AG04450 (cell line): ENCODE data around the gene HTR1D. TPM values are rescaled to one million over a fixed set of nuclear protein-coding genes. Genes with fewer than 3 reads are reported as not detected.

ENCODE experiments used
- CTCF ChIA-PET: fragments of 300-600, 350-600 bp; formaldehyde crosslinking; extraction: SDS; loops from one replicate; lab custom pipeline; 2022; ENCODE audit warnings: antibody characterized with exemption, inconsistent platforms; lab: Charles Lee
- POLR2A ChIA-PET: fragments of 350-600 bp; formaldehyde crosslinking; extraction: SDS; loops from one replicate; lab custom pipeline; 2021; ENCODE audit warnings: antibody characterized with exemption, inconsistent platforms; lab: Yijun Ruan, JAX
- DNase-seq: peaks from one replicate; pipeline ENCODE4 v3.0.0-alpha.2; 2011; ENCODE audit warnings: low read depth, low spot score
- H3K27ac ChIP-seq: one replicate; pipeline ENCODE4 v1.5.1; 2012; ENCODE audit warnings: low read depth, low read length, control low read depth
- H3K27me3 ChIP-seq: one replicate; pipeline ENCODE4 v1.6.0; 2012; ENCODE audit warnings: low read length; ENCODE audit not compliant: control insufficient read depth, insufficient read depth
- H3K4me3 ChIP-seq: 2 replicates; pipeline ENCODE4 v1.5.1; 2011; ENCODE audit warnings: mild to moderate bottlenecking, low read depth, low read length, control low read depth
- H3K9me3 ChIP-seq: 2 replicates; pipeline ENCODE4 v1.5.1; 2012; ENCODE audit warnings: low read length; ENCODE audit not compliant: control insufficient read depth, insufficient read depth
- CTCF ChIP-seq: IDR thresholded peaks from 2 replicates; pipeline ENCODE4 v1.5.1; 2011; ENCODE audit warnings: low read depth, low read length, control low read depth, inconsistent platforms
- polyA plus RNA-seq: library from polyadenylated mRNA; depleted of rRNA; stranded (reverse); fragments of >200 nt; gene quantifications from 2 replicates; pipeline ENCODE4 v1.2.3, GENCODE V29; 2011

Gene HTR1D
- polyA plus RNA-seq, 1 experiment, result 0.07 TPM

GRCh38 chr1:23251812-23252211, 34.5 kb upstream of the HTR1D start:
- Histone ChIP-seq H3K4me3 (no peak overlapping the region), H3K27me3 (no peaks in the 10 kb centered on the region), H3K27ac (no peak overlapping the region), H3K9me3 (peaks cover 2% of the 10 kb centered on the region; the same call in 1 of the 2 replicates)
- POLR2A ChIA-PET, result no interaction called here
- CTCF ChIA-PET, result no interaction called here
- no peak for TF ChIP-seq CTCF
- DNase-seq, result no peak

GRCh38 chr1:23249787-23250454, 32.6 kb upstream of the HTR1D start:
- Histone ChIP-seq H3K27ac (no peak overlapping the region), H3K27me3 (no peaks in the 10 kb centered on the region), H3K9me3 (no peaks in the 10 kb centered on the region), H3K4me3 (peak overlapping the region; percentile 36)
- ChIA-PET CTCF (interaction anchor here (0.8 kb wide), 1 partner anchor 151 kb away, joined by 3 read pairs; no protein-coding TSS in a partner anchor), POLR2A (interaction anchor here (0.7 kb wide), 1 partner anchor 55 kb away, joined by 3 read pairs; no protein-coding TSS in a partner anchor)
- no peak for TF ChIP-seq CTCF
- DNase-seq, result peak; percentile 45

- no peaks in the 10 kb centered on the region for H3K9me3 ChIP-seq
- H3K27ac ChIP-seq, result no peak overlapping the region
- no peaks in the 10 kb centered on the region for H3K27me3 ChIP-seq
- ChIA-PET POLR2A (no interaction called here), CTCF (no interaction called here)
- DNase-seq, result no peak
- no peak for TF ChIP-seq CTCF
- H3K4me3 ChIP-seq, result no peak overlapping the region
Observed at GRCh38 chr1:23247276-23247675, 30.0 kb upstream of the HTR1D start.

- no peak overlapping the region for H3K27ac ChIP-seq
- no peaks in the 10 kb centered on the region for H3K9me3 ChIP-seq
- ChIA-PET CTCF (interaction anchor here (0.6 kb wide), 1 partner anchor 18 kb away, joined by 6 read pairs; no protein-coding TSS in a partner anchor), POLR2A (no interaction called here)
- no peak for DNase-seq
- H3K27me3 ChIP-seq, result no peaks in the 10 kb centered on the region
- no peak overlapping the region for H3K4me3 ChIP-seq
- TF ChIP-seq CTCF, result no peak
Observed at GRCh38 chr1:23246274-23246673, 29.0 kb upstream of the HTR1D start.

GRCh38 chr1:23244256-23244761, 27.0 kb upstream of the HTR1D start:
- H3K27ac ChIP-seq, result no peak overlapping the region
- TF ChIP-seq CTCF, result no peak
- DNase-seq, result no peak
- POLR2A ChIA-PET, result no interaction called here
- CTCF ChIA-PET, result no interaction called here
- no peaks in the 10 kb centered on the region for H3K27me3 ChIP-seq
- no peak overlapping the region for H3K4me3 ChIP-seq
- no peaks in the 10 kb centered on the region for H3K9me3 ChIP-seq
